ENCODE measurements around the gene CDK8. TPM values are rescaled to one million over a fixed set of nuclear protein-coding genes. Genes with fewer than 3 reads are reported as not detected.

CDK8 gene
- total and polyA plus RNA-seq, 2 experiments from 2014 or later = 13.6 to 24.0 TPM

DNA sequence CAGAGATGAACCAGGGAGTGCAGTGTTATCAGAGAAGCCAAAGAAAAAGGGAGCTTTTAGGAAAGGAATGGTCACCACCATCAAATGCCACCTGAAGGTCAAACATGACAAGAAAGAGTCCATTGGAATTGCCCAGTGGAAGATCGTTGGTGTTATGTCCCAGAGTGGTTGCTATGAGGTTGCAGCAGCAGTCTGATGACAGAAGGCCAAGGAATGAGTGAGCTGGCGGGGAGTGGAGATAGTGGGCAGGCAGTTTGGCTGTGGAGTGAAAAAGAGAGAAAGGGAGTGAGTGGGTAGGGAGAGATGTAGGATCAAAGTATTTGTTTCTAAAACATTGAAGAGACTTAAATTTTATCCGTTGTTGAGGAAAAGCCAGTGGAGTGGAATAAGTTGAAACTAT, 186.2 kb downstream of the CDK8 start (continued):
- TF ChIP-seq, protein P1, sequence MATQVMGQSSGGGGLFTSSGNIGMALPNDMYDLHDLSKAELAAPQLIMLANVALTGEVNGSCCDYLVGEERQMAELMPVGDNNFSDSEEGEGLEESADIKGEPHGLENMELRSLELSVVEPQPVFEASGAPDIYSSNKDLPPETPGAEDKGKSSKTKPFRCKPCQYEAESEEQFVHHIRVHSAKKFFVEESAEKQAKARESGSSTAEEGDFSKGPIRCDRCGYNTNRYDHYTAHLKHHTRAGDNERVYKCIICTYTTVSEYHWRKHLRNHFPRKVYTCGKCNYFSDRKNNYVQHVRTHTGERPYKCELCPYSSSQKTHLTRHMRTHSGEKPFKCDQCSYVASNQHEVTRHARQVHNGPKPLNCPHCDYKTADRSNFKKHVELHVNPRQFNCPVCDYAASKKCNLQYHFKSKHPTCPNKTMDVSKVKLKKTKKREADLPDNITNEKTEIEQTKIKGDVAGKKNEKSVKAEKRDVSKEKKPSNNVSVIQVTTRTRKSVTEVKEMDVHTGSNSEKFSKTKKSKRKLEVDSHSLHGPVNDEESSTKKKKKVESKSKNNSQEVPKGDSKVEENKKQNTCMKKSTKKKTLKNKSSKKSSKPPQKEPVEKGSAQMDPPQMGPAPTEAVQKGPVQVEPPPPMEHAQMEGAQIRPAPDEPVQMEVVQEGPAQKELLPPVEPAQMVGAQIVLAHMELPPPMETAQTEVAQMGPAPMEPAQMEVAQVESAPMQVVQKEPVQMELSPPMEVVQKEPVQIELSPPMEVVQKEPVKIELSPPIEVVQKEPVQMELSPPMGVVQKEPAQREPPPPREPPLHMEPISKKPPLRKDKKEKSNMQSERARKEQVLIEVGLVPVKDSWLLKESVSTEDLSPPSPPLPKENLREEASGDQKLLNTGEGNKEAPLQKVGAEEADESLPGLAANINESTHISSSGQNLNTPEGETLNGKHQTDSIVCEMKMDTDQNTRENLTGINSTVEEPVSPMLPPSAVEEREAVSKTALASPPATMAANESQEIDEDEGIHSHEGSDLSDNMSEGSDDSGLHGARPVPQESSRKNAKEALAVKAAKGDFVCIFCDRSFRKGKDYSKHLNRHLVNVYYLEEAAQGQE (IDR thresholded peaks at IDR 0.05; ENCODE audit: unreplicated experiment) = no peak
- TF ChIP-seq POLR2AphosphoS5 (IDR thresholded peaks at IDR 0.05; ENCODE audit: low read depth) = no peak
- TF ChIP-seq, protein P2, sequence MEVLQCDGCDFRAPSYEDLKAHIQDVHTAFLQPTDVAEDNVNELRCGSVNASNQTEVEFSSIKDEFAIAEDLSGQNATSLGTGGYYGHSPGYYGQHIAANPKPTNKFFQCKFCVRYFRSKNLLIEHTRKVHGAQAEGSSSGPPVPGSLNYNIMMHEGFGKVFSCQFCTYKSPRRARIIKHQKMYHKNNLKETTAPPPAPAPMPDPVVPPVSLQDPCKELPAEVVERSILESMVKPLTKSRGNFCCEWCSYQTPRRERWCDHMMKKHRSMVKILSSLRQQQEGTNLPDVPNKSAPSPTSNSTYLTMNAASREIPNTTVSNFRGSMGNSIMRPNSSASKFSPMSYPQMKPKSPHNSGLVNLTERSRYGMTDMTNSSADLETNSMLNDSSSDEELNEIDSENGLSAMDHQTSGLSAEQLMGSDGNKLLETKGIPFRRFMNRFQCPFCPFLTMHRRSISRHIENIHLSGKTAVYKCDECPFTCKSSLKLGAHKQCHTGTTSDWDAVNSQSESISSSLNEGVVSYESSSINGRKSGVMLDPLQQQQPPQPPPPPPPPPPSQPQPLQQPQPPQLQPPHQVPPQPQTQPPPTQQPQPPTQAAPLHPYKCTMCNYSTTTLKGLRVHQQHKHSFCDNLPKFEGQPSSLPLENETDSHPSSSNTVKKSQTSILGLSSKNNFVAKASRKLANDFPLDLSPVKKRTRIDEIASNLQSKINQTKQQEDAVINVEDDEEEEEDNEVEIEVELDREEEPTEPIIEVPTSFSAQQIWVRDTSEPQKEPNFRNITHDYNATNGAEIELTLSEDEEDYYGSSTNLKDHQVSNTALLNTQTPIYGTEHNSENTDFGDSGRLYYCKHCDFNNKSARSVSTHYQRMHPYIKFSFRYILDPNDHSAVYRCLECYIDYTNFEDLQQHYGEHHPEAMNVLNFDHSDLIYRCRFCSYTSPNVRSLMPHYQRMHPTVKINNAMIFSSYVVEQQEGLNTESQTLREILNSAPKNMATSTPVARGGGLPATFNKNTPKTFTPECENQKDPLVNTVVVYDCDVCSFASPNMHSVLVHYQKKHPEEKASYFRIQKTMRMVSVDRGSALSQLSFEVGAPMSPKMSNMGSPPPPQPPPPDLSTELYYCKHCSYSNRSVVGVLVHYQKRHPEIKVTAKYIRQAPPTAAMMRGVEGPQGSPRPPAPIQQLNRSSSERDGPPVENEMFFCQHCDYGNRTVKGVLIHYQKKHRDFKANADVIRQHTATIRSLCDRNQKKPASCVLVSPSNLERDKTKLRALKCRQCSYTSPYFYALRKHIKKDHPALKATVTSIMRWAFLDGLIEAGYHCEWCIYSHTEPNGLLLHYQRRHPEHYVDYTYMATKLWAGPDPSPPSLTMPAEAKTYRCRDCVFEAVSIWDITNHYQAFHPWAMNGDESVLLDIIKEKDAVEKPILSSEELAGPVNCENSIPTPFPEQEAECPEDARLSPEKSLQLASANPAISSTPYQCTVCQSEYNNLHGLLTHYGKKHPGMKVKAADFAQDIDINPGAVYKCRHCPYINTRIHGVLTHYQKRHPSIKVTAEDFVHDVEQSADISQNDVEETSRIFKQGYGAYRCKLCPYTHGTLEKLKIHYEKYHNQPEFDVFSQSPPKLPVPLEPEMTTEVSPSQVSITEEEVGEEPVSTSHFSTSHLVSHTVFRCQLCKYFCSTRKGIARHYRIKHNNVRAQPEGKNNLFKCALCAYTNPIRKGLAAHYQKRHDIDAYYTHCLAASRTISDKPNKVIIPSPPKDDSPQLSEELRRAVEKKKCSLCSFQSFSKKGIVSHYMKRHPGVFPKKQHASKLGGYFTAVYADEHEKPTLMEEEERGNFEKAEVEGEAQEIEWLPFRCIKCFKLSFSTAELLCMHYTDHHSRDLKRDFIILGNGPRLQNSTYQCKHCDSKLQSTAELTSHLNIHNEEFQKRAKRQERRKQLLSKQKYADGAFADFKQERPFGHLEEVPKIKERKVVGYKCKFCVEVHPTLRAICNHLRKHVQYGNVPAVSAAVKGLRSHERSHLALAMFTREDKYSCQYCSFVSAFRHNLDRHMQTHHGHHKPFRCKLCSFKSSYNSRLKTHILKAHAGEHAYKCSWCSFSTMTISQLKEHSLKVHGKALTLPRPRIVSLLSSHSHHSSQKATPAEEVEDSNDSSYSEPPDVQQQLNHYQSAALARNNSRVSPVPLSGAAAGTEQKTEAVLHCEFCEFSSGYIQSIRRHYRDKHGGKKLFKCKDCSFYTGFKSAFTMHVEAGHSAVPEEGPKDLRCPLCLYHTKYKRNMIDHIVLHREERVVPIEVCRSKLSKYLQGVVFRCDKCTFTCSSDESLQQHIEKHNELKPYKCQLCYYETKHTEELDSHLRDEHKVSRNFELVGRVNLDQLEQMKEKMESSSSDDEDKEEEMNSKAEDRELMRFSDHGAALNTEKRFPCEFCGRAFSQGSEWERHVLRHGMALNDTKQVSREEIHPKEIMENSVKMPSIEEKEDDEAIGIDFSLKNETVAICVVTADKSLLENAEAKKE (CRISPR knock-in tag; IDR thresholded peaks at IDR 0.05) = no peak

GRCh38 chr13:26441476-26441875, 187.5 kb downstream of the CDK8 start:
- H3K36me3 Mint-ChIP-seq (ENCODE audit: low read depth) = peaks cover 11% of the 10 kb centered on the region; the same call in 1 of the 3 replicates
- no peak for DNase-seq (ENCODE audit: low spot score)
- H3K9me2 ChIP-seq (ENCODE audit: insufficient read depth) = no peaks in the 10 kb centered on the region
- no peaks in the 10 kb centered on the region for H3K4me1 ChIP-seq (ENCODE audit: insufficient read depth)
- H3K27me3 ChIP-seq (ENCODE audit: insufficient read depth) = no peaks in the 10 kb centered on the region
- H3K36me3 ChIP-seq (ENCODE audit: insufficient read depth) = peaks cover 6% of the 10 kb centered on the region
- H3K4me3 ChIP-seq = no peak overlapping the region
- no peak overlapping the region for H3K4me2 ChIP-seq
- no peak overlapping the region for H2AFZ ChIP-seq
- no peak overlapping the region for H3K27ac Mint-ChIP-seq
- ATAC-seq = no peak
- H3K27ac ChIP-seq (ENCODE audit: low read depth) = no peak overlapping the region
- H3K4me3 Mint-ChIP-seq = no peak overlapping the region
- H3K9me3 Mint-ChIP-seq = peaks cover 20% of the 10 kb centered on the region
- H3K27me3 Mint-ChIP-seq (ENCODE audit: insufficient read depth, low read depth, poor library complexity) = no peaks in the 10 kb centered on the region
- H3K4me1 Mint-ChIP-seq = no peaks in the 10 kb centered on the region
- H4K20me1 ChIP-seq (replicated peaks; ENCODE audit: insufficient read depth) = no peaks in the 10 kb centered on the region
- no peaks in the 10 kb centered on the region for H3F3A ChIP-seq (replicated peaks; ENCODE audit: low read depth)
- H3K79me2 ChIP-seq (replicated peaks; ENCODE audit: insufficient read depth) = no peaks in the 10 kb centered on the region
- TF ChIP-seq, protein P3, sequence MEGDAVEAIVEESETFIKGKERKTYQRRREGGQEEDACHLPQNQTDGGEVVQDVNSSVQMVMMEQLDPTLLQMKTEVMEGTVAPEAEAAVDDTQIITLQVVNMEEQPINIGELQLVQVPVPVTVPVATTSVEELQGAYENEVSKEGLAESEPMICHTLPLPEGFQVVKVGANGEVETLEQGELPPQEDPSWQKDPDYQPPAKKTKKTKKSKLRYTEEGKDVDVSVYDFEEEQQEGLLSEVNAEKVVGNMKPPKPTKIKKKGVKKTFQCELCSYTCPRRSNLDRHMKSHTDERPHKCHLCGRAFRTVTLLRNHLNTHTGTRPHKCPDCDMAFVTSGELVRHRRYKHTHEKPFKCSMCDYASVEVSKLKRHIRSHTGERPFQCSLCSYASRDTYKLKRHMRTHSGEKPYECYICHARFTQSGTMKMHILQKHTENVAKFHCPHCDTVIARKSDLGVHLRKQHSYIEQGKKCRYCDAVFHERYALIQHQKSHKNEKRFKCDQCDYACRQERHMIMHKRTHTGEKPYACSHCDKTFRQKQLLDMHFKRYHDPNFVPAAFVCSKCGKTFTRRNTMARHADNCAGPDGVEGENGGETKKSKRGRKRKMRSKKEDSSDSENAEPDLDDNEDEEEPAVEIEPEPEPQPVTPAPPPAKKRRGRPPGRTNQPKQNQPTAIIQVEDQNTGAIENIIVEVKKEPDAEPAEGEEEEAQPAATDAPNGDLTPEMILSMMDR (conservative IDR thresholded peaks at IDR 0.05; ENCODE audit: low read depth in 2 of 2) = no peak

Data from GM23338 (cell line).